ENCODE data around the gene RAB31. TPM values are rescaled to one million over a fixed set of nuclear protein-coding genes. Genes with fewer than 3 reads are reported as not detected.

The RAB31 gene
- total and polyA plus RNA-seq, 8 donors, result 1.4 to 28.2 (median 4.5) TPM

DNA sequence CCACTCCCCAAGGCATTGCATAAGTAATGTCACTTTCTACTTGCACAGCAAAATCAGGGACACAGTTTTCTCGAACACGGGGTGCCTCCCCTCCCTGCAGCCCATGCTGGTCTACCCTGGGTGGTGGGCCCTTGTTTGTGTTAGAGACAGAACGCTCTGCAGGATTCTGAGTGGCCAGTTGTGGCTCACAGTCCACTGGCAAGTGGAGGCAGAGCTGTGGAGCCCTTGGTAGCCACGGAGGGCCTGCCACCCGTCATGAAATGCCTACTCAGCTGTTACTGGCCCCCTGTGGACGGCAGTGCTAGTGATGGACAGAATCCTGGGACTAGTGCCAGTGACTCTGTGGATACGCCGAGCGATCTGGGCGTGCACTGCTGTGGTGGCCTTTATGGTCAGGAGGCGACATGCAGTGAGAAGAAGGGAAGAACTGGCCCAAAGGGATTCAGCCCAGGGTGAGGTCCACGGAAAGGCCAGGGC lies 123.7 kb downstream of the RAB31 start:
- TF ChIP-seq, protein P1, sequence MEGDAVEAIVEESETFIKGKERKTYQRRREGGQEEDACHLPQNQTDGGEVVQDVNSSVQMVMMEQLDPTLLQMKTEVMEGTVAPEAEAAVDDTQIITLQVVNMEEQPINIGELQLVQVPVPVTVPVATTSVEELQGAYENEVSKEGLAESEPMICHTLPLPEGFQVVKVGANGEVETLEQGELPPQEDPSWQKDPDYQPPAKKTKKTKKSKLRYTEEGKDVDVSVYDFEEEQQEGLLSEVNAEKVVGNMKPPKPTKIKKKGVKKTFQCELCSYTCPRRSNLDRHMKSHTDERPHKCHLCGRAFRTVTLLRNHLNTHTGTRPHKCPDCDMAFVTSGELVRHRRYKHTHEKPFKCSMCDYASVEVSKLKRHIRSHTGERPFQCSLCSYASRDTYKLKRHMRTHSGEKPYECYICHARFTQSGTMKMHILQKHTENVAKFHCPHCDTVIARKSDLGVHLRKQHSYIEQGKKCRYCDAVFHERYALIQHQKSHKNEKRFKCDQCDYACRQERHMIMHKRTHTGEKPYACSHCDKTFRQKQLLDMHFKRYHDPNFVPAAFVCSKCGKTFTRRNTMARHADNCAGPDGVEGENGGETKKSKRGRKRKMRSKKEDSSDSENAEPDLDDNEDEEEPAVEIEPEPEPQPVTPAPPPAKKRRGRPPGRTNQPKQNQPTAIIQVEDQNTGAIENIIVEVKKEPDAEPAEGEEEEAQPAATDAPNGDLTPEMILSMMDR (IDR thresholded peaks at IDR 0.05), result no peak
- Histone ChIP-seq H3K9me3 (no peaks in the 10 kb centered on the region), H3K4me3 (no peak overlapping the region), H3K36me3 (no peaks in the 10 kb centered on the region), H3K27me3 (no peaks in the 10 kb centered on the region), H3K27ac (no peak overlapping the region), H3K4me1 (no peaks in the 10 kb centered on the region)
- ATAC-seq (no peak), FAIRE-seq (no peak), DNase-seq (no peak)
- intact Hi-C loops (cut with DNase I), result no loop called here
- 87 to 88% methylated on average over 12 of the region's 12 CpGs for WGBS, 2 donors

DNA sequence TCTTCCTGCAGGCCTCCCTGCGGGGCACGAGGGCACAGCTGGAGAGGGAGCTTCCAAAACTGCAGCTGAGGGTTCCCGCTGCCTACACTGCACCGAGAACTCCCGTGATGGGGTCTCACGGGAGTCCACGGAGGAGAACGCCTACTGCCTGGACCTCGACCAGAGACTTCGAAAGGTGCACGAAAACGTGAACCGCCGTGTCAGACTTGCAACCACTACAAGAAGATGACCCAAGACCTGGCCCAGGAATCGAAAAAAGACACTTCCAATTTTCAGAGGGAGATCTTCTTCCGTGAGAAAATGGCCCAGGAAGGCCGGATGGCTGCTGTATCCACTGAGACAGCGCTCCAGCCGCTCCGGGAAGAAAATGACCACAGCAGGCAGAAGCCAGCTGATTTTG lies 124.8 kb downstream of the RAB31 start:
- ATAC-seq (no peak), DNase-seq (no peak), FAIRE-seq (no peak)
- H3K4me1 ChIP-seq, result no peaks in the 10 kb centered on the region
- TF ChIP-seq, protein P1 (IDR thresholded peaks at IDR 0.05), result no peak
- H3K4me3 ChIP-seq, result no peak overlapping the region
- H3K36me3 ChIP-seq, result no peaks in the 10 kb centered on the region
- intact Hi-C loops (cut with DNase I), result no loop called here
- H3K27ac ChIP-seq, result no peak overlapping the region
- H3K27me3 ChIP-seq, result no peaks in the 10 kb centered on the region
- no peaks in the 10 kb centered on the region for H3K9me3 ChIP-seq
- 89 to 92% methylated on average over 20 of the region's 20 CpGs for WGBS, 2 donors

DNA sequence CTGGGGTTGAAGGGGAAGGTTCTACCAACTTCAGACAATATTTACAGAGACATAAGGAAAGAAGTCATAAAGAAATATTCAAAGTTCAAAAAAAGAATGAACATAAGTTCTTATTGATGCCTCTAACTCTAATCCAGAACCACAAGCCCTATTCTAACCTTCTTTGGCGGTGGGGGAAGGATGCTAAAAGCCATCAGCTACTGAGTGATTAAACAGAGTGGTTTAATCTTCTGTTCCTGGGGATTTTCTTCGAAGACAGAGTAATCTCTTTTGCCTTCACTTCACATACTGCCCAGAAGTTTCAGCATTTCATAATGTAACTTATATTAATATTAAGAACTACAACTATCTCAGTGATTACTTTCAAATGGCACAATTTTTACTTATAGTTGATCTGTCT lies 126.5 kb downstream of the RAB31 start:
- Histone ChIP-seq H3K36me3 (no peaks in the 10 kb centered on the region), H3K9me3 (no peaks in the 10 kb centered on the region), H3K4me1 (no peaks in the 10 kb centered on the region), H3K4me3 (no peak overlapping the region), H3K27me3 (no peaks in the 10 kb centered on the region), H3K27ac (no peak overlapping the region)
- 66 to 77% methylated on average over 2 of the region's 2 CpGs for WGBS, 2 donors
- FAIRE-seq (no peak), DNase-seq (no peak), ATAC-seq (no peak)
- intact Hi-C loops (cut with DNase I), result no loop called here
- TF ChIP-seq, protein P1 (IDR thresholded peaks at IDR 0.05), result no peak

DNA sequence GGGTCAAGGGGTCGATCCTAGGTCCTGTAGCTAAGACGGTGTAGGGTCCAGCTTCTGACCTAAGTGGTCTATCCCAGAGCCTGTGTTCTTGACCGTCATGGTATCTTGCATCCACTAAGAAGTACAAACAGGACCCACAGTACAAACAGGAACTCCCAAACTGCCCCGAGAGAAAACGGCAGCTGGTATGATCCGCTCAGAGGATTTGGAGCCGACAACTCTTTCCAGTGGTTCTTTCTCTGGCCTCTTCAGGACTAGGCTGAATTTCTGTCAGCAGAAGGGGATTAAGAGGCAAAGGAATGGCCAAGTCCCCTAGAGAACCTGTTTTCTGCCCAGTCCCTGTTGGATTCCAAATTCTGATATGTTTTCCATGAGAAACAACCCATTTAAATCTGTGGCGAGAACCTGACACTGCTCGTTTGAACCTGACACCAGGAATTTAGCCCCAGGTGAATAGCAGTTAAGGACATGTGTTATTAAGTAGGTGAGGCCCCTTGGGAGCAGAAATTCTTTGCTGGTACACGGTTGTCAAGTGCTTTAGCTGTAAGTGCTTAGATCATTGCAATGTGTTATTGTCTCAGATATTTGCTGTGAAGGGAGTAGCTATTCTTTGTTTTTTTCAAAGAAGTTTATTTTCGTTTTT lies 127.1 kb downstream of the RAB31 start:
- FAIRE-seq (no peak), ATAC-seq (no peak), DNase-seq (no peak)
- Histone ChIP-seq H3K4me3 (no peak overlapping the region), H3K4me1 (no peaks in the 10 kb centered on the region), H3K27me3 (no peaks in the 10 kb centered on the region), H3K9me3 (no peaks in the 10 kb centered on the region), H3K36me3 (no peaks in the 10 kb centered on the region), H3K27ac (no peak overlapping the region)
- intact Hi-C loops (cut with DNase I), result no loop called here
- WGBS, 2 donors, result 55 to 60% methylated on average over 11 of the region's 11 CpGs
- TF ChIP-seq, protein P1 (IDR thresholded peaks at IDR 0.05), result no peak

DNA sequence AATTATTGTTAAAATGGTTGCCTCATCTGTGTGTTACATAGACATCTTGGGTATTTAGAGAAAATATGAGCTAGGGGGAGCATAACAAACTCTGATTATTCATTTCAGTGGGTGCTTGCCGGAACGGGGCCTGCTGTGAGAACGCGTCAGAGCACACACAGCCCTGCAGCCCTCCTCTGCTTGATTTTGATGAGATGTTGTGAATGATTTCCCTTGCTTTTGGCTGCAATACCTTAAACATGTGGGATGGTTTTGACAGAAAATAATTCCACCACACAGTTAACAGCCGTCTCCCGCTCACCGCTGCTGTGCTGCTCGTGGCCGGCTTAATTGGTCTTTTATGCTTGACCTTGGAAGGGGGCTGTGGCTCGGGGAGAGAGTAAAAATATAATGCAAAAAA lies 127.7 kb downstream of the RAB31 start:
- Histone ChIP-seq H3K27me3 (no peaks in the 10 kb centered on the region), H3K4me1 (no peaks in the 10 kb centered on the region), H3K27ac (no peak overlapping the region), H3K9me3 (no peaks in the 10 kb centered on the region), H3K36me3 (no peaks in the 10 kb centered on the region), H3K4me3 (no peak overlapping the region)
- no peak for FAIRE-seq
- 68 to 72% methylated on average over 10 of the region's 10 CpGs for WGBS, 2 donors
- no peak for DNase-seq
- peak in 1 of 4 donors; percentile 13 for ATAC-seq
- intact Hi-C loops (cut with DNase I), result no loop called here
- TF ChIP-seq, protein P1 (IDR thresholded peaks at IDR 0.05), result no peak

All from pancreas (tissue), 10 donors.